ENCODE data around the gene HS3ST3A1. TPM values are rescaled to one million over a fixed set of nuclear protein-coding genes. Genes with fewer than 3 reads are reported as not detected.
"Not testable (repeated sequence)": the region's sequence is repeated elsewhere in the genome, so short reads cannot be mapped to it uniquely, and the experiment has no call there.

The HS3ST3A1 gene
- total RNA-seq, 1 donor from 2014 or later, result 0.41 TPM

DNA sequence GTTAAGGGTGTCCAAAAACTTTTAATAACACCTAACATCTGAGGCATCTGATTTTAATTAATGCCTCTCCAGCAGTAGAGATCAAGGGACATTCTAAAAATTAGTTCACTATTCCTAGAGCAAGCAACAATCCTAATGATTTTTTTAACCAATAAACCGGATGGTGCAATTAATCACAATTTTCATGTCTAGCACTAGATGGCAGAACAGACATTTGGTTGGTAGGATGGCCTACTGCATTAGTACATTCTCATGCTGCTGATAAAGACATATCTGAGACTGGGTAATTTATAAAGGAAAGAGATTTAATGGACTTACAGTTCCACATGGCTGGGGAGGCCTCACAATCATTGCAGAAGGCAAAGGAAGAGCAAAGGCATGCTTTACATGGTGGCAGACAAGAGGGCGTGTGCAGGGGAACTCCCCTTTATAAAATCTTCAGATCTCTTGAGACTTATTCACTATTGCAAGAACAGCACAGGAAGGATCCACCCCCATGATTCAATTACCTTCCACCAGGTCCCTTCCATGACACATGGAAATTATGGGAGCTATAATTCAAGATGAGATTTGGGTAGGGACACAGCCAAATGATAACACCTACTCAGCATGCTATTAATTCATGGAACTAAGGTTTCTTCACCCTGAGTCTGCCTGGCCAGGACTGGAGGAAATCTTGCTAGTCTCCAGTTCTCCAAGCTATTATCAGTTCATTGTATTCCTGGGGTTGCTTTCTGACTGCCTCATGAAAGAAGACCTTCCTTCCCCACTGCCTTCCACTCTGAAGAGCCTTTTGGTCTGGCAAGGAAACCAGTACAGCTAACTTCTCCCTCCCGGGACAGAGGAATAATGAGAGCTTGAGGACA, 24.8 kb downstream of the HS3ST3A1 start:
- FAIRE-seq, result no peak
- no peak for DNase-seq (ENCODE audit: low spot score in 2 of 2)

DNA sequence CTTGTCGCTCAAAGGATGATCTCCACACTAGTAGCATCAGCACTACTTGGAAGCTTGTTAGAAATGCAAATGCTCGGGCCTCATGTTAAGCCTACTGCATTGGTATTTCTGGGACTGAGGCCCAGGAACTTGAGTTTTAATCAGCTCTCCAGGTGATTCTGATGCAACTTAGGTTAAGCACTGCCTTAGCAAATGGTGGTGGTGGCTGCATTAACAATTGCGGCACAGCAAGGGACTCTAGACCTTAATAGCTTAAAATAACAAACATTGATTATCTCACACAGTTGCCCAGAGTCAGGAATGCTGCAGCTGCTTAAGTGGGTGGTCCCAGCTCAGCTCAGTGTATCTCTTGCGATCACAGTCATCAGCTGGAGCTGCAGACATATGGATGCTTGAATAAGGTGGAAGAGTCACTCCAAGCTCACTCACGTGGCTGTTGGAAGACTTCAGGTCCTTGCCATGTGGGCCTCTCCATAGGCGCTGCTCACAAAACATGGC, 25.8 kb downstream of the HS3ST3A1 start:
- no peak for FAIRE-seq
- DNase-seq (ENCODE audit: low spot score in 2 of 2), result no peak

DNA sequence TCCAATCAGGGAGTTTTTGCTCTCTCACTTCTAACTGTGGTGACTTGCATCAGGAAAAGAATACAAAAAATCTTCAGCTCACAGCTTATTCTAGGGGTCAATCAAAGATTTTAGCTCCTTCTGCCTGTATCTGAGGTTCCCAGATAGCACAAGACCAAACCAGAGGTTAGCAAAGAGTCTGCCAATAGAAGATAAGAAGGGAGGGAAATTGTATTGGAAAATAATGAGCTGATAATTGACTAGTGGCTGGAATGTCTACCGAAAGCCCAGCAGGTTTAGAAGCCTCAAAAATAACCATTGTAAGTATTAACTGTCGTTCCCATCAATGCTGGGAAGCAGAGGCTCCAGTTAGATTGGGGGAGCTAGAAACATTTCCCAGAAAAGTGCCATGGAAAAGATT, 26.3 kb downstream of the HS3ST3A1 start:
- no peak for DNase-seq (ENCODE audit: low spot score in 2 of 2)
- no peak for FAIRE-seq

- DNase-seq (ENCODE audit: low spot score in 2 of 2), result no peak
- FAIRE-seq, result no peak
Observed at GRCh38 chr17:13572581-13572980, 29.1 kb downstream of the HS3ST3A1 start.

DNA sequence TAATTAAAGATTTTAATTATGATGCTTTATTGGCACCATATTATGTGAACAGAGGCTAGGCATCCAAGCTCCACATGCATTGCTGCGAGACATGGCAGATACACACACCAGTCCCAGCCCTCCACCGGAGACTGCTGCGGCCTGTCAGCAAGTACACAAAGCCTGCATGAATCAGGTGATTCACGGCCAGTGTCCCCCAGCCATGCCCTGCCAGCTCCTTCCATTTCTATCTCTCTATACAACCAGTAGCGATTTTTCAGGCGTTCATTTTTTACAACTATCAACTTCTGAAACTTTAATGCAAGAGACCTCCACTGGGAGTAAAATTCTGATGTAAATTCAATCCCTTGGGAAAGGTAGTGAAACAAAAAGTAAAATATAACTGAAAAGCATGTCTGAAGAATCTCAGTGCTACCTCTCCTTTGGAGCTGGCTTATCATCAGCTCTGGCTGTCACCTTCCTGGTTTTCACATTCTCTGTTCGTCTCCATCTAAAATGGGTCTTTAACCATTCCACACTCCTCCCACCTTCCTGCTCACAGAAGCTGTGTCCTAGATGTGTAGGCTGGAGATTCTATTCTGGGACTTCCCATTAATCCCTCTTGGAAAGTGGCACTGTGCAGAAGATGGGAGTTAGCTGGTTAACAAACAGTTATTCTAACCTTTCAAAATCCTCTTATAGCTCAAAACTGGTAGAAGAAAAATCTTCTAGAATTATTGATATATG, 32.2 kb downstream of the HS3ST3A1 start:
- FAIRE-seq, result no peak
- DNase-seq (ENCODE audit: low spot score in 2 of 2), result peak in 1 of 2 donors; percentile 8

DNA sequence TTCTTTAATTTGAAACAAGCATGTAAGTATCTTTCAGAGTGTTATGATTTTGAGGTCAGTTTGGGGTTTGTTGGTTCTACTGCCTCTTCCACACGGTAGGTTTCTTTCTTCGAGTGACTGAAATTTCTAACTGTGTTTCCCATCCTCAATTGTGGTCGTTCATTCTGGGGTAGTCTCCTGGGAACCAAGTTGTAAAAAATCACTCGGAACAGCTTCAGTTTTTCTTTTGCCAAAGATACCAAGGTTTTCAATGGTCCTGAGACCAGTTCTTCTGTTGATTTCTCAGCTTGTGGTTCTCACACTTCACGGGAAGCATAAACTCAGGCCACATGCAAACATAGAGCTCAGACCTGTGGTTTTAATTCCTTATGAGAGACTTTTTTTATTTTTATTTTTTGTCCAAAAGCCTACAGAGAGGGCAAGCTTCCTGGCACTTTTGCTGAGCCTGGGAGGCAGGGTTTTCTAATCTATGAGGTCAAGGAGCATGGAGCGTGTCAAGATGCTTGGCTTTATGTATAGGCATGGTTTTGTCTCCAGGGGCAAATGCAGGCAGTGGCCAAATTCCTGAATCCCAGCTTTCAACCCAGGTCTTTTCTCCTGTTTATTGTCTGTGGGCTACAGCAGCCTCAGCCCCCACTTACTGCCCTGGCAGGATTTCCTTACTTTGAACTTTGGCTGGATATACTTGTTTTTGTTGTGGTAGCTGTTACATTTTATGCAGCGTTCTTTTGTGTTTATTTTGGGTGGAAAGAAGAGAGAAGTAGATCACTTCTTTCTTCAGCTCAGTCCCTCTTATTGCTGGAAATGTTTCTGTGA, 32.9 kb downstream of the HS3ST3A1 start:
- DNase-seq (ENCODE audit: low spot score in 2 of 2), result no peak
- FAIRE-seq, result no peak

DNA sequence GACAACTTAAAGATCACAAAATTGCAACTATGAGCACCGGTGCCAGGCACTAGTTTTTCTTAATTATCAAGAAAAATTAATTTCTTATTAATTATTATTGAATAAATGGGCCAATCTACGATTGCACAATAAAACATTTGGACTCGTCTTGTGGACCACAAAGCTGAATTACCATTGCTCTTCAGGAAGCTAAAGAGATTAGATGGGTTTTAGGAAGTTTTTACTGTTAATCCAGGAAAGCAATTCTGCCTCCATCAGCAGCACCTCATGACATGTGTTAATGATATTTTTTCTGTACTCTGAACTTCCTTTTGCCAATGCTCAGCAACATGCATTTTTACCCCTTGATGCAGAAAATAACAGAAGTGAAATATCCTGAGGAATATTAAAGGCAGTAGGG, 37.9 kb downstream of the HS3ST3A1 start:
- FAIRE-seq, result no peak
- no peak for DNase-seq (ENCODE audit: low spot score in 2 of 2)

DNA sequence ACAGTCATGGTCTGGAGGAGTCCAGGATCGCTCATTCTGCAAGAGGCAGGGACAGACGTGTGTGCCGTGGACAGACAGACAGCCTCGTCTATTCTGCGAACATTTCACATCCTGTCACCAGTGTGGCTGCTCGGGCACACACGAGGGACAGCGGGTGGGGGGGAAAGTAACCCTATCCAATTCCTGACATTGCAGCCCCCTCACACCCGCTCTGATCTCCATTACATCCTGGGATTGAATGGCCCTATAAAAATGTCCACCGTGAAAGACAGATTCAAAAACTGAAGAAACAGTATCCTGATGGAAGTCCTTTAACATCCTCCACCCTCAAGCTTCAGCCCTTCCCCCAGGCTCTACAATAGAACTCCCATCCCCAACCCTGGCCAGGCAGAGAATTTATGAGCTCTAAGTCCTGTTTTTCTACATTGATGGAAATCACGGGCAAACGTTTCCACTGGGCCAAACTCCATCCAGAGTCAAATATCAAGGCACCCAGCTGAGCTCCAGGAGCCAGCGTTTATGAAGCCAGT, 39.4 kb downstream of the HS3ST3A1 start:
- DNase-seq (ENCODE audit: low spot score in 2 of 2) (no peak), FAIRE-seq (no peak)

DNA sequence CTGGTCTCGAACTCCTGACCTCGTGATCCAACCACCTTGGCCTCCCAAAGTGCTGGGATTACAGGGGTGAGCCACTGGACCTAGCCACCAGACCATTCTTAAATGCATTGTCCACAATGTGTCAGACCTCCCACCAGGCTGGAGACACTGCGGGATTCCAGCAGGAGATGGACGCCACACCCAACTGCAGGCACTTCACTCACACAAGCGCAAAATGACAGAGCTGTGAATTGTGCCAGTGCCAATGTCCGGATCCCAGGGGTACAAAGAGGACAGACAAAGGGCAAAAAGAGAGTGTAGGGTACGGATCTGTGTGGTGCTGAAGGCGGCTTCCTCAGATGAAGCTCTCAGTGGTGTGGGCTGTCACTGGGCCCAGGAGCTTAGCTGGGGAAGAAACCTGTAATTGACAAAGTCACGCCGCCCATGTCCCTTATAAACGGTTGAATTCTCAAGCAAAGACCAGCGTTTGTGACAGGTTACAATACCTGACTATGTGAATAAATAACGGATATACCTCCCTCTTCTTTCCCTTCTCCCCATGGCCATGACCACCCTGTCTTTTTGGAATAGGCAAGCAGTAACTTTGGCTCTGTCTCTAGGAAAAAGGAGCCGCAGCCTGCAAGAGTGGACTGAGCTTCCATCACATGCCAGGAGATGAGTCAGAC, 40.0 kb downstream of the HS3ST3A1 start:
- no peak for FAIRE-seq
- DNase-seq (ENCODE audit: low spot score in 2 of 2), result no peak

DNA sequence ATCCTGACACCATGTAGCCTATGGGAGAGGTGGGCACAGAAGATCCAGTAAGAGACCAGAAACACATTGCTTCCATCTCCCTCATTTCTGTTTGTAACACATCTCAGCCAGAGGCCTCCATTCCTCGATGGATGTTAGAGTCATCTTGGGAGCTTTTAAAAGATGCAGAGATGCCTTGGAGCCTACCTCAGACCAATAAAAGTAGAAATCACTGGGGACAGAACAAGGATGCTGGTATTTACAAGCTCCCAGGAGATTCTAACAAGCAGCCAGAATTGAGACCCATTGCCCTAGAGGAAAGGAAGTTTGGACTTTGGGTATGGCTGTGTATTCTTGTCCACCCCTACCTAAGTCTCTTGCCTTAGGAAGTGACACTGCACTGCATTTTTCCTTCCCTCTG, 40.8 kb downstream of the HS3ST3A1 start:
- FAIRE-seq, result no peak
- DNase-seq (ENCODE audit: low spot score in 2 of 2), result no peak

DNA sequence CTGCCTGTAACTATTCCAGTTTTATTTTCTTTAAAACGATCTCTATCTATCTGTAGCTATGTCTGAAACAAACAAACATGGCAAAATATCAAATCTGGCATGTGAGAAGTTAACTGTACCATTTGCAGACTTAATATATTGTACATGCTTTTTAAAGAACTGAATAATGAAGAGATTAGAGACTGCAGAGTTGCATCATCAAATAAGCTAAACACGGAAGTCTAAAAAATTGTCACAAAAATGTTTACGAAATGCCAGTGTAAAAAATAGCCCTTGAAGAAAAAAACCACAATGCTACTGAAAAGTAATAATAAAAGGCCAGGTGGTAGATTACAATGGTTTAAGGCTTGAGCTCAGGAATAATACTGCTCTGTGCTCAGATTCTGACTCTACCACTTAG, 43.1 kb downstream of the HS3ST3A1 start:
- FAIRE-seq, result no peak
- no peak for DNase-seq (ENCODE audit: low spot score in 2 of 2)

DNA sequence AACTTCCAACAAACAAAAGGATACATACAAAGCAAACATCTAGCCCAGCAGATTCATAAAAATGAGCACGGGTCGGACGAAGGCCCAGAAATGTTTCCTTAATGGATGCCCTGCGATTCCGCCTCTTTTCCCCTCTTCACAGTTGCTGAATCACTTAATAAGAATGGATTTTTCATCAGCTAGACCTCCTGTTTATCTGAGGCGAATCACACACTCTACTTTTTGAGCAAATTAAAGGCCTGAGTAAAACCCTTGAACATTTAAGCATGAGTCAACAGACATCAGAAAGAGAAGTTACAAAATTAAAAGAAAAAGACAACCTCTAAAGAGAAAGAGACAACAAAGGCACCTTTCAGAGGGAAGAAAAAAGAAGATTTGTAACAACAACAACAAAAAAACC, 44.7 kb downstream of the HS3ST3A1 start:
- no peak for DNase-seq (ENCODE audit: low spot score in 2 of 2)

GRCh38 chr17:13554231-13554630, 47.5 kb downstream of the HS3ST3A1 start:
- no peak for FAIRE-seq
- no peak for DNase-seq (ENCODE audit: low spot score in 2 of 2)

More for the DNA sequence above, 44.7 kb downstream of the HS3ST3A1 start:
- no peak for FAIRE-seq

GRCh38 chr17:13550291-13550690, 51.4 kb downstream of the HS3ST3A1 start:
- DNase-seq (ENCODE audit: low spot score in 2 of 2) (no peak), FAIRE-seq (no peak)

DNA sequence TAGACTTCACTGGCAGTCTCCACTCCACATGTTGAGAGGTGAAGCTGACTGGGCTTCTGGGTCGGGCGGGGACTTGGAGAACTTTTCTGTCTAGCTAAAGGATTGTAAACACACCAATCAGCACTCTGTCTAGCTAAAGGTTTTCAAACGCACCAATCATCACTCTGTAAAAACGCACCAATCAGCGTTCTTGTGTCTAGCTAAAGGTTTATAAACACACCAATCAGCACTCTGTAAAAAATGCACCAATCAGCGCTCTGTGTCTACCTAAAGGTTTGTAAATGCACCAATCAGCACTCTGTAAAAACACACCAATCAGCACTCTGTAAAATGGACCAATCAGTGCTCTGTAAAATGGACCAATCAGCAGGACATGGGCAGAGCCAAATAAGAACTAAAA, 53.2 kb downstream of the HS3ST3A1 start:
- not testable (repeated sequence) for FAIRE-seq; DNase-seq (ENCODE audit: low spot score in 2 of 2)

GRCh38 chr17:13546851-13547250, 54.9 kb downstream of the HS3ST3A1 start:
- FAIRE-seq (no peak), DNase-seq (ENCODE audit: low spot score in 2 of 2) (no peak)

DNA sequence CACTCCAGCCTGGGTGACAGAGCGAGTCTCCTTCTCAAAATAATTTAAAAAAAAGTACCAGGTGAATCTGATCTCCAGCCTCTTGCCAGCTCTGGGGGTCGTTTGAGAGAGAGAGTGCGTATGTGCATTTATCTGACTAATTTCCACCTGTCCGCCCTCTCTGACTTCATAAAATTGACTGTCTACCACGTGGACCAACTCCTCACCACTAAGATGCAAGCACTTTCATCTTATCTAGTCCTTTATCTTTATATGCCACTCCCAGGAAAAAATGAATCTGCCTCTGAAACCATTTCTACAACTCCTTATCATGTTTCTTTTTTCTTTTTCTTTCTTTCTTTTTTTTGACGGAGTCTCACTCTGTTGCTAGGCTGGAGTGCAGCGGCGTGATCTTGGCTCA, 55.8 kb downstream of the HS3ST3A1 start:
- DNase-seq (ENCODE audit: low spot score in 2 of 2) (no peak), FAIRE-seq (no peak)

DNA sequence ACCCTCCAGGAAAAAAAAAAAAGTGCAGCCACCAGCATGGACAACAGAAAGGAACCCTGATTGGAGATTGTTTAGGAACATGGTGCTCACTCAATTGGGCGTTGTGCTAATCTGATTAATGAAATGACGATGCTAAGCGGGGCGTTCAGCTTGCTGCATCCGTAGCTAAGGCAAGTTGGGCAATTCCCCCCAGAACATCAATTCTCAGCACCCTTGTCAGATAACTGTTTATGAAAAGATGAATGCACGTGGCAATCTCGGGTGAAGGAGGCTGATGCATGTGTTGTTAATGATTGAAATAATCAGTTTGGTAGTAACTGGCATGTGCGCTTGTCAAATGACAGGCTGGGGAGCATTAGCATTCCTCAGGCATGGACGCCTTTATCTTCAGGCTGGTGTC, 57.0 kb downstream of the HS3ST3A1 start:
- no peak for DNase-seq (ENCODE audit: low spot score in 2 of 2)
- no peak for FAIRE-seq

GRCh38 chr17:13544292-13544691, 57.4 kb downstream of the HS3ST3A1 start:
- FAIRE-seq (no peak), DNase-seq (ENCODE audit: low spot score in 2 of 2) (peak in 1 of 2 donors; percentile 10)

DNA sequence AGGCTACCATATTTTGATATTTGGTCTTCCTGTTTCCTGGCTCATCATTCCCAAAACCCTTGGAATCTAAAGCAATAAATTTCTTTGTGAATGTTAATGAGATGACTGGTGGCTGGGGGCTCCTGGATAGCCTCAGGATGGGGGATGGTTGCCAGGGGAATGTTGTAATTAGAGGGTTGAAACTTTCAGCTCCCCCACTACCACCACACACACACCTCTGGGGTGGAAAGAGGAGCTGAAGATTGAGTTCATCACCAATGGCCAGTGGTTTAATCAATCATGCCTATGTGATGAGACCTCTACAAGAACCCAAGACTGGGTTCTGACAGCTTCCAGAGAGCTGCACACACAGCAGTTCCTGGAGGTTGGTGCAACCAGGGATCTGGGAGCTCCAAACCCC, 59.1 kb downstream of the HS3ST3A1 start:
- no peak for FAIRE-seq
- no peak for DNase-seq (ENCODE audit: low spot score in 2 of 2)
